HG03354 (cell line): Measurements from ENCODE around the gene ZMYND11.
"Not testable (repeated sequence)": the region's sequence is repeated elsewhere in the genome, so short reads cannot be mapped to it uniquely, and the experiment has no call there.

ENCODE experiments used
- ATAC-seq: cut with Tn5 transposase; IDR thresholded peaks from one replicate; pipeline ENCODE4 v1.9.1; 2021; ENCODE audit warnings: mild to moderate bottlenecking; ENCODE audit not compliant: unreplicated experiment, poor library complexity, severe bottlenecking

Gene ZMYND11

GRCh38 chr10:300580-300979 lies 165.3 kb downstream of the ZMYND11 start:
- ATAC-seq = not testable (repeated sequence)

DNA sequence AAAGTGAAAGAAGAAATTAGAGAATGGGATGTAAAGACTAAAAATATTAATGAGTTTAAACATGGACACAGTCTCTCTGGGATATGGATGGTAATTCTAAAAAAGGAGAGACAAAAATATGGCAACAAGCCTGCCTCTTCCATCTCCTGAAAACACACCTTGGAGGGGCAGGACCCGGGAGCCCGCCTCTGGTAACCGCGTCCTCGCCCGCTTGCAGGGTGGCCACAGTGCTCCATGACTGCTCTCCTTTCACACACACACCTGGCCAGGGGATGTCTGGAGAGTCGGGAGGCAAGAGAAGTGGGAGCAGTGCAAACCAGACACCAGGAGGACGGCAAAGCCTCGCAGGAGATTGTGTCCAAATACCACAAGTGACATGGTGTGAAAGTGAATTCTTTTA lies 166.3 kb downstream of the ZMYND11 start:
- no peak for ATAC-seq
